PC-3 (cell line): ENCODE measurements around the gene COPS8. TPM values are rescaled to one million over a fixed set of nuclear protein-coding genes. Genes with fewer than 3 reads are reported as not detected.
A peak's percentile ranks its signal among the peaks of the same experiment; 100 is the strongest.

Source experiments
- ATAC-seq: fragments of 200-7000 bp; cut with Tn5 transposase; 2 replicates; pipeline ENCODE4 v1.9.1; 2020; ENCODE audit warnings: mild to moderate bottlenecking, moderate library complexity
- Bru-seq: library from RNA; stranded (reverse); fragments of 400-500 nt; gene quantifications from one replicate; lab custom pipeline; 2021; lab: Mats Ljungman, UMichigan
- BruChase-seq, 2 experiments: library from RNA; stranded (reverse); fragments of 400-500 nt; gene quantifications; one replicate each; lab custom pipeline; 2021; lab: Mats Ljungman, UMichigan
- BruUV-seq: library from RNA; stranded (reverse); fragments of 400-500 nt; replicated peaks from 2 replicates; lab custom pipeline; 2021; lab: Mats Ljungman, UMichigan
- CTCF ChIA-PET: fragments of 300-600 bp; sonication (Branson Sonifier 250); formaldehyde crosslinking; loops from one replicate; lab custom pipeline; 2022; ENCODE audit warnings: antibody characterized with exemption; lab: Charles Lee
- POLR2A ChIA-PET: fragments of 300-600 bp; sonication (Branson Sonifier 250); formaldehyde crosslinking; loops from one replicate; lab custom pipeline; 2022; ENCODE audit warnings: antibody characterized with exemption; ENCODE audit not compliant: unreplicated experiment; lab: Charles Lee
- DNase-seq: peaks from one replicate; pipeline ENCODE4 v3.0.0-alpha.2; 2015
- H2AFZ ChIP-seq: fragments of 300-600 bp; sonication (generic); 2 replicates; pipeline ENCODE4 v1.6.0; 2016; ENCODE audit warnings: antibody characterized with exemption, low read length
- H3F3A ChIP-seq: fragments of 300-600 bp; sonication (generic); one replicate; pipeline ENCODE4 v1.6.0; 2017; ENCODE audit warnings: antibody characterized with exemption, low read length, control low read depth, mild to moderate bottlenecking; ENCODE audit not compliant: unreplicated experiment
- H3K27ac ChIP-seq: fragments of 300-600 bp; sonication (generic); 2 replicates; pipeline ENCODE4 v1.5.1; 2016; ENCODE audit warnings: mild to moderate bottlenecking, low read length
- H3K27me3 ChIP-seq: fragments of 300-600 bp; sonication (generic); 2 replicates; pipeline ENCODE4 v1.6.1; 2016; ENCODE audit warnings: low read length, mixed read lengths
- H3K36me3 ChIP-seq: fragments of 300-600 bp; sonication (generic); 2 replicates; pipeline ENCODE4 v1.6.1; 2016; ENCODE audit warnings: low read depth, mixed run types, low read length, mixed read lengths
- H3K4me1 ChIP-seq: fragments of 300-600 bp; sonication (generic); 2 replicates; pipeline ENCODE4 v1.5.1; 2016; ENCODE audit warnings: low read length; ENCODE audit not compliant: insufficient read depth
- H3K4me2 ChIP-seq: fragments of 300-600 bp; sonication (generic); 2 replicates; pipeline ENCODE4 v1.6.0; 2016; ENCODE audit warnings: low read length
- H3K4me3 ChIP-seq: fragments of 300-600 bp; sonication (generic); 2 replicates; pipeline ENCODE4 v1.5.1; 2016; ENCODE audit warnings: mild to moderate bottlenecking, low read length, mixed read lengths
- H3K79me2 ChIP-seq: fragments of 300-600 bp; sonication (generic); 2 replicates; pipeline ENCODE4 v1.6.1; 2017; ENCODE audit warnings: low read length, mixed read lengths
- H3K9ac ChIP-seq: fragments of 300-600 bp; sonication (generic); 2 replicates; pipeline ENCODE4 v1.6.0; 2016; ENCODE audit warnings: mild to moderate bottlenecking, low read length
- H3K9me2 ChIP-seq: fragments of 300-600 bp; sonication (generic); replicated peaks from 2 replicates; pipeline ENCODE4 v1.6.1; 2016; ENCODE audit warnings: mixed run types, low read length, mixed read lengths
- H3K9me3 ChIP-seq: fragments of 300-600 bp; sonication (generic); 2 replicates; pipeline ENCODE4 v1.6.1; 2016; ENCODE audit warnings: low read length, mixed read lengths
- H4K20me1 ChIP-seq: fragments of 300-600 bp; sonication (generic); 2 replicates; pipeline ENCODE4 v1.6.1; 2016; ENCODE audit warnings: low read length, mixed read lengths
- EZH2 ChIP-seq: fragments of 300-600 bp; sonication (generic); IDR thresholded peaks from one replicate; pipeline ENCODE4 v1.6.1; 2017; ENCODE audit warnings: antibody characterized with exemption, mild to moderate bottlenecking, low read length; ENCODE audit not compliant: unreplicated experiment
- EZH2phosphoT487 ChIP-seq: fragments of 300-600 bp; sonication (generic); IDR thresholded peaks from 2 replicates; pipeline ENCODE4 v1.6.1; 2018; ENCODE audit warnings: mild to moderate bottlenecking, antibody characterized with exemption, low read length, borderline replicate concordance
- intact Hi-C: fragments of 100-400 bp; cut with micrococcal nuclease; formaldehyde crosslinking; loops from 2 replicates; pipeline ENCODE4 v1.9.0; 2023
- long read RNA-seq: library from polyadenylated mRNA; unstranded; transcript quantifications from one replicate; pipeline ENCODE4 v2.0.0, GENCODE V29; 2021; ENCODE audit not compliant: unreplicated experiment
- total RNA-seq: library from RNA; depleted of rRNA; stranded (reverse); fragments of >200 nt; gene quantifications from 2 replicates; pipeline ENCODE4 v1.2.3, GENCODE V29; 2014; rRNA removed
- TF ChIP-seq, protein P1 (sequence below): fragments of 300-600 bp; sonication (generic); conservative IDR thresholded peaks from 2 replicates; pipeline ENCODE4 v1.5.1; 2017; ENCODE audit warnings: antibody characterized with exemption, low read depth, mild to moderate bottlenecking, low read length

Gene COPS8
- 109 and 111 TPM in 2 replicates for total RNA-seq
- percentile 89 among the genes with signal in this experiment for Bru-seq, nascent RNA
- percentile 87 among the genes with signal in this experiment for BruChase-seq, experiment 1, labeled RNA remaining after a 6-hour chase
- percentile 90 among the genes with signal in this experiment for BruChase-seq, experiment 2, labeled RNA remaining after a 2-hour chase
- long read RNA-seq, full-length matches to known transcripts, result 114 of 149 reads
- long read RNA-seq, partial matches to known transcripts, result 1 of 149 reads
- long read RNA-seq, other reads (novel, unspliced or antisense), result 34 of 149 reads

DNA sequence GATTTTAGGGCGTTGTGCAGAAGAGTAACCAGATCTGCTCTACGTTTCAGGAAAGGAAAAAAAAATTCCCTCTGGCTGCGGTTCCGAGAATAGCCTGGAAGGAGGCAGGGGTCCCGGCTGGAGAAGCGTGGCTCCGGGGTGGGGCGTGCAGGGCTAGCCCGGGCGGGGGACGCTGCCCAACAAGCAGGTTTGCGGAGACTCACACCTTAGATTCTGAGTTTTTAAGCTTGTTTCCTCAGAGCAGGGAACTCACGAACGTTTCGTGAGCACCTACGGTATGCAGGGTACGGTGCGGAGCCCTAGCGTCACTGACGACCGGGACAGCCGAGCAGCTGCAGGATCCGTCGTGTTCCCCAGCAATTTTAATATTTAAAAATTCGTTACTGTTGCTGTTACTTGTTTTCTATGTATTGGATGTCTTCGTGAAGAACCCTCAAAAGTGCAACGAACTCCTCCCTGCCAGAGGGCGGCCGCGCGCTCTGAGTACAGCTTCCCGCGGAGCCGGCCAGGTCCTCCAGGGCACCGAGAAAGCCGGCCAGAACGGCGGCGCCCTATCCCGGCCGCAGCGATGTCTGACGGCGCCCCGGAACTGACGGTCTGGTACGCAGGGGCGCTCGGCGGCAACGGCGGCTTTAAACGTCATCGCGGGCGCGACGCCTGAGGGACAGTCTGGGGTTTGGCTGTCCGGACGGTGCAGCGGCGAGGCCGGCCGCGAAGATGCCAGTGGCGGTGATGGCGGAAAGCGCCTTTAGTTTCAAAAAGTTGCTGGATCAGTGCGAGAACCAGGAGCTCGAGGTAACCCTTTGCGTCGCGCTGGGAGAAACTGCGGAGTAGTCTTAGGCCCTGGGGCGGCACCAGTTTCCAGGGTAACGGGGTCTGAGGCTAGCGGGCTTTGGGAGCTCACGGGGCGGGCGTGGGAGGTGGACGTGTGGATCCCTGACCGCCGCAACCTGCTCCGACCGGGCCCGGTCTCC is at the start of gene COPS8:
Gene COPS8, plus strand, starts transcription at position 642 of the 974 bp plus-strand sequence. Its CDS starts 76 bp downstream, at position 718.
- Histone ChIP-seq H3K27ac (peak within 1 kb of the TSS; percentile 67), H3K27me3 (no peaks in the 10 kb centered on the region), H3K4me2 (peak within 1 kb of the TSS; percentile 98), H3K79me2 (peaks cover 49% of the 10 kb centered on the region), H3K9me3 (no peaks in the 10 kb centered on the region), H2AFZ (peak within 1 kb of the TSS; percentile 100), H3F3A (no peaks in the 10 kb centered on the region), H3K4me1 (peaks cover 21% of the 10 kb centered on the region), H3K36me3 (peaks cover 12% of the 10 kb centered on the region; the same call in 1 of the 2 replicates), H3K9ac (peak within 1 kb of the TSS; percentile 93), H3K9me2 (no peaks in the 10 kb centered on the region), H3K4me3 (peak within 1 kb of the TSS; percentile 98), H4K20me1 (peaks cover 6% of the 10 kb centered on the region; the same call in 1 of the 2 replicates)
- ChIA-PET CTCF (interaction anchor here (0.6 kb wide), 1 partner anchor 80 kb away, joined by 9 read pairs; no protein-coding TSS in a partner anchor), POLR2A (no interaction called here)
- DNase-seq (peak; percentile 94), ATAC-seq (peak; percentile 99)
- intact Hi-C loops, result no loop called here
- TF ChIP-seq, protein P1, sequence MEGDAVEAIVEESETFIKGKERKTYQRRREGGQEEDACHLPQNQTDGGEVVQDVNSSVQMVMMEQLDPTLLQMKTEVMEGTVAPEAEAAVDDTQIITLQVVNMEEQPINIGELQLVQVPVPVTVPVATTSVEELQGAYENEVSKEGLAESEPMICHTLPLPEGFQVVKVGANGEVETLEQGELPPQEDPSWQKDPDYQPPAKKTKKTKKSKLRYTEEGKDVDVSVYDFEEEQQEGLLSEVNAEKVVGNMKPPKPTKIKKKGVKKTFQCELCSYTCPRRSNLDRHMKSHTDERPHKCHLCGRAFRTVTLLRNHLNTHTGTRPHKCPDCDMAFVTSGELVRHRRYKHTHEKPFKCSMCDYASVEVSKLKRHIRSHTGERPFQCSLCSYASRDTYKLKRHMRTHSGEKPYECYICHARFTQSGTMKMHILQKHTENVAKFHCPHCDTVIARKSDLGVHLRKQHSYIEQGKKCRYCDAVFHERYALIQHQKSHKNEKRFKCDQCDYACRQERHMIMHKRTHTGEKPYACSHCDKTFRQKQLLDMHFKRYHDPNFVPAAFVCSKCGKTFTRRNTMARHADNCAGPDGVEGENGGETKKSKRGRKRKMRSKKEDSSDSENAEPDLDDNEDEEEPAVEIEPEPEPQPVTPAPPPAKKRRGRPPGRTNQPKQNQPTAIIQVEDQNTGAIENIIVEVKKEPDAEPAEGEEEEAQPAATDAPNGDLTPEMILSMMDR, result peak; percentile 40; the same call in 1 of the 2 replicates
- TF ChIP-seq EZH2, result no peak
- TSS peak; percentile 84 for BruUV-seq

DNA sequence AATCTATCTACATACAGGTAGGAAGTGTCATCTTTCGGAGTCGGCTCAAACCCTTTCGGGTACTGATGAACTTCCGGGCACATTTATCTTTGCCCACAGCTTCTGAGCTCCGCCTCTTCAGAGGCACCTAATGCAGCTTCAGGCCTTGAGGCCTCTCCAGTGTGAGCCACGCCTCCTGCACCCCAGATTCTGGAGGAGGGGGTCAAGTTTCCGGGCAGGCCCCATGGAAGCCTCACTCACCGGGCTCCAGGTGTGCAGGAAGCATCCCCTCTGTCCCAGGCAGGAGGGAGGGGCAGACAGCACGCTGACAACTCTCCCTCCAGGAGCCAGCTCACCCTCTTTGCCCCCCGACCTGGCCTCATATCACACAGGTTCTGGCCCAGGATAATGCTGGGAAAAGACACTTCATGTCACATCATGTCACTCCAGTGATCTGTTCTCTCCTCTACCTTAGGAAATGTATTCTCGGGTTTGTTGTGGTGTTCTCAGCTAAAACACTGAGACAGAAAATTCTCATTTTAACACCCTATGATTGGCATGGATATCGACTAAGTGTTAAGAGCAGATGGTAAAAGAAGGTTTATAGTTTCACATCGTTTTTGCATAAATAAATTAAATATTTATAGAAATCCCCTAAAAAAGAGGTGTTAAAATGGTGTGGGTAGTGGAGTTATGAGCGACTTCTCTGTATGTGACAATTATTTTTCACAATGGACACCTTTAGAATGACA is 46.2 kb upstream of the COPS8 start:
- H3K9ac ChIP-seq, result no peak overlapping the region
- H3K9me2 ChIP-seq, result no peaks in the 10 kb centered on the region
- H3K79me2 ChIP-seq, result no peaks in the 10 kb centered on the region
- no TSS peak for BruUV-seq
- no peak overlapping the region for H2AFZ ChIP-seq
- POLR2A ChIA-PET, result no interaction called here
- H3K27ac ChIP-seq, result no peak overlapping the region
- no peak for TF ChIP-seq EZH2
- TF ChIP-seq EZH2phosphoT487, result no peak
- TF ChIP-seq, protein P1, result no peak
- no peak overlapping the region for H3K4me2 ChIP-seq
- intact Hi-C loops, result no loop called here
- no peaks in the 10 kb centered on the region for H3K36me3 ChIP-seq
- H3K27me3 ChIP-seq, result no peaks in the 10 kb centered on the region
- CTCF ChIA-PET, result no interaction called here
- no peak for ATAC-seq
- no peaks in the 10 kb centered on the region for H3K9me3 ChIP-seq
- no peaks in the 10 kb centered on the region for H4K20me1 ChIP-seq
- no peaks in the 10 kb centered on the region for H3K4me1 ChIP-seq
- no peak overlapping the region for H3K4me3 ChIP-seq
- no peaks in the 10 kb centered on the region for H3F3A ChIP-seq
- no peak for DNase-seq
